IMR-90 (cell line): ENCODE measurements around the gene SPRY1. TPM values are rescaled to one million over a fixed set of nuclear protein-coding genes. Genes with fewer than 3 reads are reported as not detected.

Experiments
- ATAC-seq: fragments of 200-7000 bp; cut with Tn5 transposase; 2 replicates; pipeline ENCODE4 v1.9.1; 2020; ENCODE audit warnings: low read depth, mild to moderate bottlenecking, moderate library complexity
- BruUV-seq: library from RNA; stranded (reverse); fragments of 400-500 nt; replicated peaks from 2 replicates; lab custom pipeline; 2021; lab: Mats Ljungman, UMichigan
- CTCF ChIA-PET: fragments of 300-600 bp; formaldehyde crosslinking; extraction: SDS; loops from one replicate; lab custom pipeline; 2021; ENCODE audit warnings: antibody characterized with exemption; lab: Yijun Ruan, JAX
- POLR2A ChIA-PET: fragments of 300-600 bp; sonication (Branson Sonifier 250); formaldehyde crosslinking; loops from one replicate; lab custom pipeline; 2022; ENCODE audit warnings: antibody characterized with exemption; ENCODE audit not compliant: unreplicated experiment; lab: Charles Lee
- DNase-seq: peaks from one replicate; pipeline ENCODE4 v3.0.0; 2013
- H2AFZ ChIP-seq: replicated peaks from 2 replicates; pipeline ENCODE3; 2013; ENCODE audit warnings: low read length, mild to moderate bottlenecking; ENCODE audit not compliant: poor library complexity
- H2AK5ac ChIP-seq: 2 replicates; pipeline ENCODE4 v1.6.1; 2013; ENCODE audit warnings: low read depth, low read length, inconsistent platforms
- H2AK9ac ChIP-seq: replicated peaks from 2 replicates; pipeline ENCODE3; 2013; ENCODE audit warnings: mild to moderate bottlenecking, low read depth, low read length, moderate library complexity; ENCODE audit not compliant: poor library complexity
- H2BK120ac ChIP-seq: 2 replicates; pipeline ENCODE4 v1.6.1; 2013; ENCODE audit warnings: low read depth, low read length, inconsistent platforms
- H2BK15ac ChIP-seq: 3 replicates; pipeline ENCODE4 v1.6.1; 2013; ENCODE audit warnings: low read depth, low read length, inconsistent platforms
- H2BK20ac ChIP-seq: 2 replicates; pipeline ENCODE4 v1.6.1; 2013; ENCODE audit warnings: low read depth, mild to moderate bottlenecking, inconsistent platforms, low read length, moderate library complexity
- H2BK5ac ChIP-seq: 2 replicates; pipeline ENCODE4 v1.6.1; 2013; ENCODE audit warnings: mild to moderate bottlenecking, low read depth, low read length, inconsistent platforms; ENCODE audit not compliant: poor library complexity, severe bottlenecking
- H3K14ac ChIP-seq: replicated peaks from 2 replicates; pipeline ENCODE4 v1.6.1; 2013; ENCODE audit warnings: low read depth, low read length, inconsistent platforms
- H3K18ac ChIP-seq: 2 replicates; pipeline ENCODE4 v1.6.1; 2013; ENCODE audit warnings: low read depth, low read length, control low read depth
- H3K23ac ChIP-seq: 2 replicates; pipeline ENCODE4 v1.6.1; 2013; ENCODE audit warnings: low read depth, low read length, inconsistent platforms
- H3K27ac ChIP-seq: 2 replicates; pipeline ENCODE4 v1.5.1; 2013; ENCODE audit warnings: mild to moderate bottlenecking, control low read depth, low read length; ENCODE audit not compliant: insufficient read depth
- H3K27me3 ChIP-seq: 2 replicates; pipeline ENCODE4 v1.6.1; 2013; ENCODE audit warnings: low read length; ENCODE audit not compliant: control insufficient read depth, insufficient read depth
- H3K36me3 ChIP-seq: 2 replicates; pipeline ENCODE4 v1.6.1; 2013; ENCODE audit warnings: low read length, mixed read lengths; ENCODE audit not compliant: control insufficient read depth, insufficient read depth
- H3K4ac ChIP-seq: 2 replicates; pipeline ENCODE4 v1.6.1; 2013; ENCODE audit warnings: low read depth, low read length, inconsistent platforms
- H3K4me1 ChIP-seq: 2 replicates; pipeline ENCODE4 v1.6.1; 2013; ENCODE audit warnings: low read length, mixed read lengths; ENCODE audit not compliant: control insufficient read depth, insufficient read depth
- H3K4me2 ChIP-seq: 2 replicates; pipeline ENCODE4 v1.6.1; 2013; ENCODE audit warnings: low read depth, mild to moderate bottlenecking, control low read depth, low read length, moderate library complexity
- H3K4me3 ChIP-seq: 2 replicates; pipeline ENCODE4 v1.5.1; 2013; ENCODE audit warnings: low read depth, mild to moderate bottlenecking, control low read depth, low read length, moderate library complexity; ENCODE audit not compliant: insufficient read depth
- H3K56ac ChIP-seq: 2 replicates; pipeline ENCODE4 v1.6.1; 2013; ENCODE audit warnings: low read length, inconsistent platforms; ENCODE audit not compliant: insufficient read depth; ENCODE audit errors: extremely low read depth
- H3K79me1 ChIP-seq, 2 experiments: 2 replicates each; pipeline ENCODE4 v1.6.1; 2013; ENCODE audit warnings: low read length in 2 of 2, inconsistent platforms in 1 of 2, low read depth in 1 of 2
- H3K9ac ChIP-seq: 2 replicates; pipeline ENCODE4 v1.6.1; 2013; ENCODE audit warnings: low read depth, low read length, control low read depth
- H3K9me1 ChIP-seq: 2 replicates; pipeline ENCODE4 v1.6.1; 2013; ENCODE audit warnings: low read length, inconsistent platforms; ENCODE audit not compliant: insufficient read depth
- H3K9me3 ChIP-seq: 2 replicates; pipeline ENCODE4 v1.6.1; 2013; ENCODE audit warnings: low read length; ENCODE audit not compliant: control insufficient read depth, insufficient read depth
- H4K20me1 ChIP-seq: 2 replicates; pipeline ENCODE4 v1.6.1; 2013; ENCODE audit warnings: low read length, inconsistent platforms; ENCODE audit not compliant: insufficient read depth
- H4K5ac ChIP-seq: 2 replicates; pipeline ENCODE4 v1.6.1; 2013; ENCODE audit warnings: mild to moderate bottlenecking, low read depth, low read length, control low read depth
- H4K8ac ChIP-seq, 2 experiments: 2 replicates each; pipeline ENCODE4 v1.6.1; 2013; ENCODE audit warnings: low read depth in 2 of 2, low read length in 2 of 2, control low read depth in 1 of 2, inconsistent platforms in 1 of 2
- H4K91ac ChIP-seq: 2 replicates; pipeline ENCODE4 v1.6.1; 2013; ENCODE audit warnings: low read depth, low read length, inconsistent platforms; ENCODE audit not compliant: insufficient read depth
- FOS ChIP-seq: fragments of 150-350 bp; IDR thresholded peaks from 2 replicates; pipeline ENCODE4 v1.6.1; 2016; ENCODE audit warnings: low read depth, low read length
- MAFK ChIP-seq: IDR thresholded peaks from 2 replicates; pipeline ENCODE4 v1.6.1; 2012; ENCODE audit warnings: low read depth, low read length, improper control_type of control experiment
- MAZ ChIP-seq: IDR thresholded peaks from 2 replicates; pipeline ENCODE4 v1.6.1; 2012; ENCODE audit warnings: low read depth, mild to moderate bottlenecking, low read length, improper control_type of control experiment, moderate library complexity, borderline replicate concordance
- POLR2A ChIP-seq: IDR thresholded peaks from 2 replicates; pipeline ENCODE4 v1.6.1; 2012; ENCODE audit warnings: mild to moderate bottlenecking, low read depth, low read length
- RCOR1 ChIP-seq: IDR thresholded peaks from 2 replicates; pipeline ENCODE4 v1.6.1; 2012; ENCODE audit warnings: mild to moderate bottlenecking, low read length, improper control_type of control experiment; ENCODE audit not compliant: insufficient replicate concordance
- RFX5 ChIP-seq: IDR thresholded peaks from 2 replicates; pipeline ENCODE4 v1.8.0; 2012; ENCODE audit warnings: low read depth, mild to moderate bottlenecking, low read length, moderate library complexity
- SMC3 ChIP-seq: fragments of 150-350 bp; IDR thresholded peaks from 2 replicates; pipeline ENCODE4 v1.6.1; 2016; ENCODE audit warnings: low read depth, mild to moderate bottlenecking, antibody characterized with exemption, low read length, moderate library complexity
- WGBS, 2 experiments: methylation state at CpG; one replicate each; pipeline versions ENCODE4 v1.1.5 to v1.1.7; 2013; ENCODE audit warnings: missing lambda C conversion rate in 2 of 2; ENCODE audit not compliant: insufficient read length in 1 of 2; ENCODE audit errors: extremely low coverage in 2 of 2; 5-methylcytosine and 5-hydroxymethylcytosine counted together
- dilution Hi-C: fragments of 300-500 bp; cut with HindIII; formaldehyde crosslinking; loops from one replicate; pipeline ENCODE4 v1.14.3; 2018; ENCODE audit warnings: low sequenced_read_pairs; ENCODE audit not compliant: unreplicated experiment
- in situ Hi-C: fragments of 300-500 bp; cut with MboI; formaldehyde crosslinking; loops from 3 replicates; pipeline ENCODE4 v1.14.3; 2019; ENCODE audit warnings: low sequenced_read_pairs, inconsistent platforms, mixed read lengths
- intact Hi-C: fragments of 100-400 bp; cut with micrococcal nuclease; formaldehyde crosslinking; loops from 2 replicates; pipeline ENCODE4 v1.10.0; 2022
- polyA plus RNA-seq, 3 experiments: library from polyadenylated mRNA; depleted of rRNA; stranded (reverse); fragments of >200 nt; gene quantifications; 2 replicates each; pipeline ENCODE4 v1.2.3, GENCODE V29; 2012; ENCODE audit warnings: low replicate concordance in 1 of 3
- total RNA-seq: library from RNA; depleted of rRNA; stranded (reverse); fragments of >200 nt; gene quantifications from 2 replicates; pipeline ENCODE4 v1.2.3, GENCODE V29; 2012
- TF ChIP-seq, protein P1 (sequence below): fragments of 150-350 bp; IDR thresholded peaks from 2 replicates; pipeline ENCODE4 v1.6.1; 2016; ENCODE audit warnings: low read depth, mild to moderate bottlenecking, low read length, moderate library complexity, borderline replicate concordance
- TF ChIP-seq, protein P2 (sequence below): conservative IDR thresholded peaks from 2 replicates; pipeline ENCODE4 v1.5.1; 2012; ENCODE audit warnings: mild to moderate bottlenecking, low read depth, low read length, improper control_type of control experiment

The SPRY1 gene
- total and polyA plus RNA-seq, 2 of the 4 experiments (the other 2 are of a cell fraction): 1.4 to 2.2 TPM

DNA sequence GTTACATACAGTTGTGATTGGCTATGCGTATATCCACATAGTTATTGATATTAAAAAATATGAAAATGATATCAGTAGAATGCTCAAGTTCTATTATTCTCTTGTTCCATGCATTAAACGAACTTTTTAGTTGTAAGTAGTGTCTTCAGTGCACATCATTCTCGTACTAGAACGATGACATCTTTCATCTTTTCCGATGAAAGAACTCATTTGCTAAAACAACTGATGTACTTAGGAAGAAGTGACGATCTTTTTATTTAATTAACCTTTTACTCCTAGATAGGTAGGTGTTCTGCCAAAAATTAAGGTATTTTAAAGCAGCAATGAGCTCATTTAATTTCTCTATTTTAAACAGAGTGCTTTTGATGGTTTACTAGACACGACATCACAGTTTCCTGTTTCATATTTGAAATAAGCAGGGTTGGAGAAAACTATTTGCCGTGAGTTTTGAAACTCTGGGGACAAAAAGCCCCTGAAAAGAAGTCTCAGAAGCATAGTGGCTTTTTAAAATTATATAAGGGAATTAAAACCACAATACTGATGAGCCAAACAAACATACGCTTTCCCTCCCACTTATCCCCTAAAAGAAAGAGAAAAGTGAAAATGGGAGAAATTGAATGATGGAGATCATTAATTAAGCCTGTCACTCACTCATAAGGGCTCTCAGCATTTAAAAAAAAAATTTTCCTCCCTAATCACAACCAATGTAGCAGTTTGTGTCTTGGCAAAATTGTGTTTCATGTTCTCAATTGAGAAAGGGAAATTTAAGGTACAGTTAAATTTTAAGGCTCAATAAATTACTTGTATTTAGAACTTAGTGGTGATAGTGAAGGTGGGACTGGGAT, 25.6 kb downstream of the SPRY1 start (continued):
- no peak for TF ChIP-seq MAZ

DNA sequence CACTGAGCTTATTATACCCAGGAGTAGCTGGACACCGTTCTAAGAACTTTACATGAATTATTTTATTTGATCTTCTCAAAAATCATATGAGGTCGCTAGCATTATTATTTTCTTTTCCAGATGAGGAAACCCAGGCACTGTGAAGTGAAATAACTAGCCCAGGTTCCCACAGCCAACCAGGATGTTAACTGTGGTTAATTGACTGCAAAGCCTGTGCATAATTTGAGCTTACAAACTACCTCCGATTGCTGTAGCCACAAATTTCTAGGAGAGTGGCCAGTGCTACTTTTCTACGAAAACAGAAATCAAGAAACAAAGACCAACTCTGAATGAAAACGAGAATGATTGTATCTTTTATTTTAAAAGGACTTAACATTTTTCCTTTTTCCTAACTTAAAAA, 27.2 kb downstream of the SPRY1 start:
- Histone ChIP-seq H3K14ac (no peak overlapping the region), H2AK5ac (no peak overlapping the region), H3K4me3 (no peak overlapping the region), H3K56ac (no peak overlapping the region), H4K91ac (no peak overlapping the region), H4K5ac (no peak overlapping the region), H2AFZ (no peak overlapping the region), H2BK5ac (no peak overlapping the region), H2BK15ac (no peak overlapping the region; the same call in 2 of the 3 replicates), H2BK120ac (no peak overlapping the region), H3K4me2 (no peak overlapping the region), H3K79me1 (no peaks in the 10 kb centered on the region), H3K27me3 (no peaks in the 10 kb centered on the region), H3K27ac (no peak overlapping the region), H3K9ac (no peak overlapping the region), H3K36me3 (no peaks in the 10 kb centered on the region), H2AK9ac (no peak overlapping the region), H3K9me1 (no peaks in the 10 kb centered on the region), H4K20me1 (no peaks in the 10 kb centered on the region), H3K4me1 (no peaks in the 10 kb centered on the region), H4K8ac (no peak overlapping the region), H3K9me3 (peaks cover 3% of the 10 kb centered on the region; the same call in 1 of the 2 replicates), H3K4ac (no peak overlapping the region), H3K18ac (no peak overlapping the region), H2BK20ac (no peak overlapping the region), H3K23ac (no peak overlapping the region)
- no peak for TF ChIP-seq SMC3
- no peak for TF ChIP-seq FOS
- TF ChIP-seq, protein P1, sequence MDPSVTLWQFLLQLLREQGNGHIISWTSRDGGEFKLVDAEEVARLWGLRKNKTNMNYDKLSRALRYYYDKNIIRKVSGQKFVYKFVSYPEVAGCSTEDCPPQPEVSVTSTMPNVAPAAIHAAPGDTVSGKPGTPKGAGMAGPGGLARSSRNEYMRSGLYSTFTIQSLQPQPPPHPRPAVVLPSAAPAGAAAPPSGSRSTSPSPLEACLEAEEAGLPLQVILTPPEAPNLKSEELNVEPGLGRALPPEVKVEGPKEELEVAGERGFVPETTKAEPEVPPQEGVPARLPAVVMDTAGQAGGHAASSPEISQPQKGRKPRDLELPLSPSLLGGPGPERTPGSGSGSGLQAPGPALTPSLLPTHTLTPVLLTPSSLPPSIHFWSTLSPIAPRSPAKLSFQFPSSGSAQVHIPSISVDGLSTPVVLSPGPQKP: no peak
- TF ChIP-seq, protein P2, sequence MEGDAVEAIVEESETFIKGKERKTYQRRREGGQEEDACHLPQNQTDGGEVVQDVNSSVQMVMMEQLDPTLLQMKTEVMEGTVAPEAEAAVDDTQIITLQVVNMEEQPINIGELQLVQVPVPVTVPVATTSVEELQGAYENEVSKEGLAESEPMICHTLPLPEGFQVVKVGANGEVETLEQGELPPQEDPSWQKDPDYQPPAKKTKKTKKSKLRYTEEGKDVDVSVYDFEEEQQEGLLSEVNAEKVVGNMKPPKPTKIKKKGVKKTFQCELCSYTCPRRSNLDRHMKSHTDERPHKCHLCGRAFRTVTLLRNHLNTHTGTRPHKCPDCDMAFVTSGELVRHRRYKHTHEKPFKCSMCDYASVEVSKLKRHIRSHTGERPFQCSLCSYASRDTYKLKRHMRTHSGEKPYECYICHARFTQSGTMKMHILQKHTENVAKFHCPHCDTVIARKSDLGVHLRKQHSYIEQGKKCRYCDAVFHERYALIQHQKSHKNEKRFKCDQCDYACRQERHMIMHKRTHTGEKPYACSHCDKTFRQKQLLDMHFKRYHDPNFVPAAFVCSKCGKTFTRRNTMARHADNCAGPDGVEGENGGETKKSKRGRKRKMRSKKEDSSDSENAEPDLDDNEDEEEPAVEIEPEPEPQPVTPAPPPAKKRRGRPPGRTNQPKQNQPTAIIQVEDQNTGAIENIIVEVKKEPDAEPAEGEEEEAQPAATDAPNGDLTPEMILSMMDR: no peak
- TF ChIP-seq RCOR1: no peak
- no peak for TF ChIP-seq POLR2A
- TF ChIP-seq RFX5: no peak
- no peak for TF ChIP-seq MAFK
- no peak for DNase-seq
- no TSS peak for BruUV-seq
- intact Hi-C loops: no loop called here
- WGBS, 2 experiments: no CpG with 5 or more reads among the region's 5 CpGs
- ChIA-PET CTCF (no interaction called here), POLR2A (no interaction called here)
- in situ Hi-C loops: no loop called here
- dilution Hi-C loops: no loop called here
- no peak for ATAC-seq
